Measurements from ENCODE around the gene FBXO11.

FBXO11 gene

GRCh38 chr2:47844162-47844561 is 62.1 kb downstream of the FBXO11 start:
- no peak for FAIRE-seq

- FAIRE-seq = no peak
Measured at GRCh38 chr2:47843407-47843806, 62.9 kb downstream of the FBXO11 start.

- FAIRE-seq = no peak
Measured at GRCh38 chr2:47842846-47843245, 63.5 kb downstream of the FBXO11 start.

- FAIRE-seq = no peak
Measured at GRCh38 chr2:47838686-47839085, 67.6 kb downstream of the FBXO11 start.

- FAIRE-seq = no peak
Measured at GRCh38 chr2:47838249-47838648, 68.0 kb downstream of the FBXO11 start.

GRCh38 chr2:47833516-47833968 is 72.8 kb downstream of the FBXO11 start:
- FAIRE-seq = no peak

- FAIRE-seq = peak; percentile 44
Measured at GRCh38 chr2:47822518-47822917, 83.8 kb downstream of the FBXO11 start.

GRCh38 chr2:47819834-47820233 is 86.5 kb downstream of the FBXO11 start:
- no peak for FAIRE-seq

GRCh38 chr2:47818777-47819176 is 87.5 kb downstream of the FBXO11 start:
- no peak for FAIRE-seq

- no peak for FAIRE-seq
Measured at GRCh38 chr2:47815764-47816163, 90.5 kb downstream of the FBXO11 start.

GRCh38 chr2:47811668-47812067 is 94.6 kb downstream of the FBXO11 start:
- FAIRE-seq = no peak

GRCh38 chr2:47810850-47811249 is 95.4 kb downstream of the FBXO11 start:
- FAIRE-seq = no peak

- FAIRE-seq = no peak
Measured at GRCh38 chr2:47809903-47810302, 96.4 kb downstream of the FBXO11 start.

- FAIRE-seq = no peak
Measured at GRCh38 chr2:47808614-47809013, 97.7 kb downstream of the FBXO11 start.

- no peak for FAIRE-seq
Measured at GRCh38 chr2:47805850-47806249, 100.4 kb downstream of the FBXO11 start.

GRCh38 chr2:47803770-47804169 is 102.5 kb downstream of the FBXO11 start:
- no peak for FAIRE-seq

- FAIRE-seq = no peak
Measured at GRCh38 chr2:47803363-47803762, 102.9 kb downstream of the FBXO11 start.

- no peak for FAIRE-seq
Measured at GRCh38 chr2:47801118-47801517, 105.2 kb downstream of the FBXO11 start.

GRCh38 chr2:47799031-47799609 is 107.2 kb downstream of the FBXO11 start:
- no peak for FAIRE-seq

GRCh38 chr2:47798631-47799030 is 107.7 kb downstream of the FBXO11 start:
- no peak for FAIRE-seq

- no peak for FAIRE-seq
Measured at GRCh38 chr2:47796090-47796697, 110.1 kb downstream of the FBXO11 start.

- no peak for FAIRE-seq
Measured at GRCh38 chr2:47785986-47786385, 120.3 kb downstream of the FBXO11 start.

- FAIRE-seq = no peak
Measured at GRCh38 chr2:47784352-47784851, 121.9 kb downstream of the FBXO11 start.

GRCh38 chr2:47783486-47784351 is 122.6 kb downstream of the FBXO11 start:
- no peak for FAIRE-seq

All from G401.6 (cell line).